ENCODE measurements around the gene TCF3.

DNA sequence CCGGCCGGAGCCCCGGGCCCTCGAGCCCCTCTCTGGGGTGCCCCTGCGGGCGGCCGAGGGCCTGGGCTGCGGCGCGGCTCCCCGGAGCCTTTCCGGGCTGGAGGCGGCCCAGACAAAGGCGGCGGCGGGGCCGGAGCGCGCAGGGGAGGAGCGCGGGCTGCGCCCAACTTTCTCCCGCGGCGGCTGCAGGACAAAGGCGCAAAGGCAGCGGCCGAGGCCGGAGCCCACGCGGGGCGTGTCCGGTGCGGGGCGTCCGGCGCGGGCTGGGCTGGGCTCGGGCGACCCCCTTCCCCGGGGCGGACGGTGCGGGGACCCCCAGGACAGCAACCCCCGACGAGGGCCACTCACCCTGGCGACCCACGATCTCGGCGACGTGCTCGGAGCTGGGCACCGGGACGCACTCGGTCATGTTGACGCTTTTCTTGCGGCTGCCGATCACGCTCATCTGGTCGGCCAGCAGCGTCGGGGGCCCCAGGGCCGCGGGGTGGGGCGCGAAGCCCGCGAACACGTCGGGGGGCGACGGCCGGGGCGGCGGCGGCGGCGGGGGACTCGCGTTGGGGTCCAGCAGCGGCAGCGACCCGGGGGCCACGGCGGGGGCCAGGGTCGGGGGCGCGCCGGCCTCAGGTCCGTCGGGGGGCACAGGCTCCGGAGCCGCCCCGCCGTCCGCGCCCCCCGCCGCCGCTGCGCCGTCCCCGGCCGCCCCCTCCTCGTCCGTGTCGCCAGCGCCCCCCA, 85.1 kb downstream of the TCF3 start:
- TF ChIP-seq ASH2L (IDR thresholded peaks at IDR 0.05; ENCODE audit: borderline replicate concordance, low read depth), result no peak
- TF ChIP-seq, protein P1, sequence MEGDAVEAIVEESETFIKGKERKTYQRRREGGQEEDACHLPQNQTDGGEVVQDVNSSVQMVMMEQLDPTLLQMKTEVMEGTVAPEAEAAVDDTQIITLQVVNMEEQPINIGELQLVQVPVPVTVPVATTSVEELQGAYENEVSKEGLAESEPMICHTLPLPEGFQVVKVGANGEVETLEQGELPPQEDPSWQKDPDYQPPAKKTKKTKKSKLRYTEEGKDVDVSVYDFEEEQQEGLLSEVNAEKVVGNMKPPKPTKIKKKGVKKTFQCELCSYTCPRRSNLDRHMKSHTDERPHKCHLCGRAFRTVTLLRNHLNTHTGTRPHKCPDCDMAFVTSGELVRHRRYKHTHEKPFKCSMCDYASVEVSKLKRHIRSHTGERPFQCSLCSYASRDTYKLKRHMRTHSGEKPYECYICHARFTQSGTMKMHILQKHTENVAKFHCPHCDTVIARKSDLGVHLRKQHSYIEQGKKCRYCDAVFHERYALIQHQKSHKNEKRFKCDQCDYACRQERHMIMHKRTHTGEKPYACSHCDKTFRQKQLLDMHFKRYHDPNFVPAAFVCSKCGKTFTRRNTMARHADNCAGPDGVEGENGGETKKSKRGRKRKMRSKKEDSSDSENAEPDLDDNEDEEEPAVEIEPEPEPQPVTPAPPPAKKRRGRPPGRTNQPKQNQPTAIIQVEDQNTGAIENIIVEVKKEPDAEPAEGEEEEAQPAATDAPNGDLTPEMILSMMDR (IDR thresholded peaks at IDR 0.05 in 2 of 3, conservative IDR thresholded peaks at IDR 0.05 in 1 of 3; ENCODE audit: control insufficient read depth in 2 of 3, extremely low read depth in 1 of 3, insufficient read depth in 1 of 3, low read depth in 3 of 3, low read length in 3 of 3), result no peak

Data from GM12878 (cell line).